ENCODE data around the gene PYCARD.

- TF ChIP-seq CTCF (IDR thresholded peaks at IDR 0.05) (no peak), POLR2AphosphoS5 (IDR thresholded peaks at IDR 0.05) (no peak), POLR2A (IDR thresholded peaks at IDR 0.05) (no peak)
These were observed 7.7 kb downstream of the PYCARD start for GRCh38 chr16:31194898-31195297.
